NCI-H524 (cell line): ENCODE results near the gene TXNDC17.
A peak's percentile ranks its signal among the peaks of the same experiment; 100 is the strongest.
"Not testable (repeated sequence)": the region's sequence is repeated elsewhere in the genome, so short reads cannot be mapped to it uniquely, and the experiment has no call there.

ENCODE experiments used
- DNase-seq, 2 experiments: peaks; one replicate each; lab custom pipeline; 2025; lab: John Stamatoyannopoulos, UW

Gene TXNDC17

GRCh38 chr17:6640536-6641246, at the start of gene TXNDC17, which contains the start of gene KIAA0753:
TXNDC17 (plus strand) TSS chr17:6641060; CDS start chr17:6641083, 23 bp downstream.
KIAA0753 (minus strand) TSS chr17:6640711; CDS start chr17:6635103, 5,608 bp downstream.
- DNase-seq, result peak; percentile 76 to 82

GRCh38 chr17:6591599-6592158, 49.2 kb upstream of the TXNDC17 start:
- DNase-seq, result no peak

DNA sequence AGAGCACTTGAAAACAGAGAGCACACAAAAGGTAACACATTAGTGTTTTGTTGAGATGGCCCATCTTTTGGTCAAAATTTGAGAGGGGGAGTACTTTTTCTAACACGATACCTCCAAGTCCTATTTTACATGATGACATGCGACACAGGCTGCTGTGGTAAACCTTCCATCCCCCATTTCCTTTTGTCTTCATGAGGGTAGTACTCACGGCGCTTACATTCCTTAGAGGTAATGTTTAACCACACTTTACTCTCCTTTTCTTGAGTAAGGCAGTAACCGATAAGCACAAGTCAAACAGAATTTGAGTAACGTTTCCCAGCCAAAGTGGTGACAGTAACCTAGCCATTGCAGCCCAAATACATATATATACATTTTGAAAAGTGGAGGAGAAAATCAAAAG, 48.7 kb upstream of the TXNDC17 start:
- no peak for DNase-seq

DNA sequence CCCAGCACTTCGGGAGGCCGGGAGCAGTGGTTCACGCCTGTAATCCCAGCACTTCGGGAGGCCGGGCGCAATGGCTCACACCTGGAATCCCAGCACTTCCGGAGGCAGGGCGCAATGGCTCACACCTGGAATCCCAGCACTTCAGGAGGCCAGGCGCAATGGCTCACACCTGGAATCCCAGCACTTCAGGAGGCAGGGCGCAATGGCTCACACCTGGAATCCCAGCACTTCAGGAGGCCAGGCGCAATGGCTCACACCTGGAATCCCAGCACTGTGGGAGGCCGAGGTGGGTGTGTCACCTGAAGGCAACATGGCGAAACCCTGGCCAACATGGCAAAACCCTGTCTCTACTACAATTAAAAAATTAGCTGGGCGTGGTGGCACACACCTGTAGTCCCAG, 47.5 kb upstream of the TXNDC17 start:
- not testable (repeated sequence) for DNase-seq

- no peak for DNase-seq
Measured at GRCh38 chr17:6596081-6596480, 44.8 kb upstream of the TXNDC17 start.

DNA sequence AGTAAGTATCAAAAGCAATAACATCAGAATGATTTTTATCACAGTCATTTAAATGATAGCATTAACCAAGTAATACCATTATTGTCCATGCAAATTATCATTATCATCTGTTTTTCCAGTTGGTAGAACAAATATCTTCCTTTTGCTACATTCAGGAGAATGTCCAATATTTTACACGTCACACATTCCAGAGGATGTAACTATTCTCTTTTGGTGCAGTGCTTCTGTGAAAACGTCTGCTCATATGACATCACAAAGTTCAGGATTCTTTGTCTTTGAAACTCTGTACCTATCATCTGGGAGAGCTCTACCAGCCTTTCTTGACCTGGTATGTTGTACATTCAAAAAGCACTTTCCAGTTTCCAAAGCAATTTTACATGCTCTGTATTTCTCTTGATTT, 44.3 kb upstream of the TXNDC17 start:
- DNase-seq, result no peak

DNA sequence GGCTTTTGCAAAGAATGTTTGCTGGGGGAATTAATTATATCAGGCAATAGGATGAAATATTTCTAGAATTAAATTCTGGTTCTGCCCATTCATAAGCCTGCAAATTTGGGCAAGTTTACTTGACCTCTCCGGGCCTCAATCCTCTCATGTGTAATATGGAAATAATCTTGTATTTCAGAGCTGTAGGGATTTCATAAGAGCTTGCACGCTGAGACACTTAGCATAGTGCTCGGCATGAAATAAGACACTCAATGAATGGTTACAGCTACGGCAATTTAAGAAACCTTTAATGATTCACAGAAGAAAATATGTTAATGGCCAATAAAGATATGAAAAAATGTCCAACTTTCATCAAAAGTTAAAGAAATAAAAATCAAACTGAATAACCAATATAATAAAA, 43.9 kb upstream of the TXNDC17 start:
- no peak for DNase-seq

- DNase-seq, result no peak
Measured at GRCh38 chr17:6597727-6598126, 43.1 kb upstream of the TXNDC17 start.

GRCh38 chr17:6599364-6599763, 41.5 kb upstream of the TXNDC17 start:
- no peak for DNase-seq

DNA sequence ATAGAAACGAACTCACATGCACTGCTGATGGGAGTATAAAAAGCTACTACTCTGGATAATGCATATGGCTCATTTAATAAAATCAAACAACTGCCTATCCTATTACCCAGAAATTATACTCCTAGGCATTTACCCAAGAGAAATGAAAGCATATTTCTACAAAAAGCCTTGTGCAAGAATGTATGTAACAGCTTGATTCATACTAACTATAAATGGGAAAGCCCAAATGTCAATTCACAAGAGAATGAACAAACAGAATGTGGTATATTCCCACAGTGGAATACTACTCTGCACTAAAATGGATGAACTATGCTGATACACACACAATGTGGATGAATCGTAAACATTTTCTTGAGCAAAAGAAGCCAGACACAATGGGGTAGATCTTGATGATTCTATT, 38.7 kb upstream of the TXNDC17 start:
- no peak for DNase-seq

DNA sequence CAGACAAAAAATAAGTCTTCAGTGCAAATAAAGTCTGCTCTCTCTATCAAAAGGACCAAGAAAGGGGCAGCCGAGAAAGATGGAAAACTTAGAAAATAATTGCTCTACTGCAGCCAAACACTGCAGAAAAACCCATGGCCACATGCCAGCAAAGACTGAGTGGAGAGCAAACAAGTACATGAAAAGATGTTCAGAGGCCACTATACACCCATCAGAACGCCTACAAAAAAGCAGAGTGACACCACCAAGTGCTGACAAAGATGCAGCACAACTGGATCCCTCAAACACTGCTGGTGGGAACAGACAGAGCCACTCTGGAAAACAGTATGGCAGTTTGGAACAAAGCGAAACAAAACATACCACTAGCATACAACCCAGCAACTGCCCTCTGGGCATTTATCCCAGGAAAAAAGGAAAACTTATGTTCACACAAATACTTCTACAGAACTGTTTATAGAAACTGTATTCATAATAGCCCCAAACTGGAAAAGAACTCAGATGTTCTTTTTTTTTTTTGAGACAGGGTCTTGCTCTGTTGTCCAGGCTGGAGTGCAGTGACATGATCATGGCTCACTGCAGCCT, 37.0 kb upstream of the TXNDC17 start:
- no peak for DNase-seq

GRCh38 chr17:6605142-6605541, 35.7 kb upstream of the TXNDC17 start:
- no peak for DNase-seq

DNA sequence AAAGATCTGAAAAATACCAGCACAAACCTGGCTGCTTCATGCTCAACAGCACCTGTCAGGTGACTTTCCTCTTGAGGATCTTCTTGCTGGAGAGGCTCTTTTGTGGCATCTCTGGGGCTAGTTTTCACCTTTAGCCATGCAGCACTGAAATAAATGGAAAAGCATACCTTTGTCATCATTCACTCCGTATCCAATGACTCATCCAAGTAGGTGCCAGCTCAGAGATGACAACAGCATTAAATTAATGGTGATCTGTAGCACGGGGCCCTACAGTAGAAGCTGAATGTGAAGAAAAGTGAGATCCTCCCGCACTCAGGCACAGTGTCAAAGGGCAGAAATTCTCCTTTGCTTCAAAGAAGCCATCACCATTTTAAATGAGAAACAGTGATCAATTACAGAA, 32.5 kb upstream of the TXNDC17 start:
- DNase-seq, result no peak

DNA sequence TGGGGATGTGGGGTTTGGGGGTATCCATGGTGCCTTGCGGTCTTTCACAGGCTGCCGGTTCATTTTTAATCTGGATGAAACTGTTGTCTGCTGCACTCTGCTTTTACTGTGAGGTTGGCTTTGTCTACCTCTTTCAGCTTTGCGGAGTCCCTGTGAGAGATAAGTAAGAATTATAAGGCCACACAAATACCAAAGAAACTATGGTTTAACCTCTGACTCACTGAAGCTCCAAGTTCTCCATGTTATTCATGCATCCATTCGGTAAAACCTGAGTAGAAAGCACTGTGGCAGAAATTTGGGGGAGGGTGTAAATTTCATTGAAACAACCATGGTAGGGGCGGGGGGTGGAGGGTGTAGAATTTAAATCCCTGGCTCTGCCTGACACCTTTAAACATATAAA, 30.8 kb upstream of the TXNDC17 start:
- no peak for DNase-seq

DNA sequence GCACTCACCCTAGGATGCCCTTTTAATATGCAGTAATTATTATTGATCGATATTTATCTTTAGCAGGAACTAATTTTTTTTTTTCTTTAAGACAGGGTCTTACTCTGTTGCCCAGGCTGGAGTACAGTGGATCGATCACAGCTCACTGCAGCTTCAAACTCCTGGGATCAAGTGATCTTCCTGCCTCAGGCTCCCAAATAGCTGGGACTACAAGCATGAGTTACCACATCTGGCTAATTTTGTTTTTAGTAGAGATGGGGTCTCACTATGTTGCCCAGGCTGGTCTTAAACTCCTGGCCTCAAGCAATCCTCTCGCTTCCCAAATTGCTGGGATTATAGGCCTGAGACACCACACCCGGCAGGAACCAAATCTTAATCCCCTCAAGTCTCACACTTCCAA, 29.6 kb upstream of the TXNDC17 start:
- DNase-seq, result no peak

- no peak for DNase-seq
Measured at GRCh38 chr17:6623941-6624340, 16.9 kb upstream of the TXNDC17 start.

DNA sequence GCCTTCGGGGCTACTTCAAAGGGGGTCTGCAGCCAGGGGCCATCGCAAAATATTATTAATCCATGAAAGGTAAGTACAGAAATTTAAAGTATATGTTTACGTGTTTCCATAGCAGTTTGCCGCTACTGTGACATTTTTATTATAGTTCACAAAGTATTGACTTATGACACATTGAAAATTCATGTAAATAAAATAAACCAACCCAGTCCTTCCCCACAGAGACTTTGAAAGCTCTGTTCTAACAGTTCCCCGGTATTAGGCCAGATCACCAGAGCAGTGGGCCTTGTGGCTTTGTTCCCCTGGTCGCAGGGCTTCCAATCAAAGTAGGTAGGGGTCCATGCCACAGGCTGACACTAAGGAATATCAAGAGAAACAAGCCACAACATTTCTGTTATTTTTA, 14.2 kb upstream of the TXNDC17 start:
- no peak for DNase-seq

DNA sequence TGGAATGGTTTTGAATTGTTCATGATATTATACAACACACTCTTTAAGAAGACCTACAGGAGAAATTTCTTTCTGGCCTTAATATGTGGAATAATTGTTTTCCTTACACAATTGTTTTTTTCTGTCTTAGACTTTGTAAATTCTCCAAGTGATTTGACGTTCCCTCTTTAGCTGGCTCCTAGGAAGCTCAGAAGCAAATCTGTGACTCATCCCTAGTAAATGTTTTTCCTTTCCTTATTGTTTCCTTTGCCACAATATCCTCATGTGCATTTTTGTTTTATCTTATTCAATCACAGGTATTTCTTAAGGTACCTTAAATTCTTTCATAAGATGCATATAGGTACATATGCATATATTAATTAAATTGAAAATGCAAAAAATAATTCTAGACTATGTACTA, 13.8 kb upstream of the TXNDC17 start:
- no peak for DNase-seq

GRCh38 chr17:6630390-6630789, 10.5 kb upstream of the TXNDC17 start:
- no peak for DNase-seq

DNA sequence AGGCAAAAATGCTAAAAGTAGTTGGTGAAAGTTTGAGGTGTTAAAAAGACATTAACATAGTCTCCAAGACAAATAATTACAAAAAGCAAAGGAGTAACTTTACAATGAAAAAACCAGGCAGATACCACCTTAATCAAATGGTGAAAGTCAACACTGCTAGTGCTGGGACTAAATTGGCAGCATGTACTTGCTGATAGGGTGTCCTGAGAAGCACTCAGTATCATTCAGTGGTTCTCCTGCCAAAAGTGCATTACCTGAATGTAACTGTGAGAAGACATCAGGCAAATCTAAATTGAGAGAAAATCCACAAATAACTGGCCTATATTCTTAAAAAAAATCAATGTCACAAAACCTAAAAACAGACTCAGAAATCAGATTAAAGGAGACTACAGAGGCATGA, 8.3 kb upstream of the TXNDC17 start:
- DNase-seq, result no peak

- DNase-seq, result no peak
Measured at GRCh38 chr17:6633263-6633662, 7.6 kb upstream of the TXNDC17 start.

DNA sequence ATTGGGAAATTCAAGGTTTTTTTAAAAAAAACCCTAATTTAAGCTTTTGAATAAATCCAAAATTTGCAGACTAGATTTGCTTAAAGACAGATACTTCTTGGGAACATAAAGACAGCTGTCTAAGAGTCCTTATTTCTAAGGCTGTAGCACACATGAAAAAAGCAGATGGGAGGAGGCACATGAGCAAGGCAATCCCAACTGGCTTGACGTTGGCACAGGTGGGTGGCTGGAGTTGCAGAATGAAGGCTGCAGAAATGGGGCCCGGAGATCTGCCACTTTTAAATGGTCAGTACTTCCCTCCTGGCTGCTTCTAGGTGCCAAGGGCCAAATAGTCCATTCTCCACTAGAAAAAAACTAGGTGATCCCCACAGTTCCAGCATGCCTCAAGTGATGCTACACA, 4.8 kb upstream of the TXNDC17 start:
- no peak for DNase-seq

- no peak for DNase-seq
Measured at GRCh38 chr17:6636616-6637457, 4.0 kb upstream of the TXNDC17 start.
